Activated naive CD8-positive, alpha-beta T cell treated with anti-CD3 and anti-CD28 coated beads, Interleukin-2, amount 10 ng/mL, durations not matched to agents 7 days and 5 days (primary cell): ENCODE data around the gene SEMA3G. TPM values are rescaled to one million over a fixed set of nuclear protein-coding genes. Genes with fewer than 3 reads are reported as not detected.

Experiments used
- ATAC-seq: fragments of 150-1000 bp; cut with Tn5 transposase; one replicate; pipeline ENCODE4 v1.10.0; 2021; ENCODE audit warnings: low read depth, moderate library complexity
- POLR2A ChIA-PET: fragments of 350-600 bp; sonication (Branson Sonifier 250); formaldehyde crosslinking; loops from one replicate; lab custom pipeline; 2021; ENCODE audit warnings: antibody characterized with exemption; lab: Charles Lee
- DNase-seq: peaks from one replicate; pipeline ENCODE4 v3.0.0; 2021
- H3K27ac Mint-ChIP-seq: one replicate; pipeline ENCODE4 v1.8.0; 2022; ENCODE audit warnings: mild to moderate bottlenecking, mixed read lengths
- H3K27me3 Mint-ChIP-seq: one replicate; pipeline ENCODE4 v1.8.0; 2022; ENCODE audit warnings: mild to moderate bottlenecking, moderate library complexity, mixed read lengths
- H3K36me3 Mint-ChIP-seq: one replicate; pipeline ENCODE4 v1.8.0; 2021; ENCODE audit warnings: mild to moderate bottlenecking, mixed read lengths
- H3K4me1 Mint-ChIP-seq: one replicate; pipeline ENCODE4 v1.8.0; 2021; ENCODE audit warnings: mixed read lengths
- H3K4me3 Mint-ChIP-seq: one replicate; pipeline ENCODE4 v1.8.0; 2022; ENCODE audit warnings: mild to moderate bottlenecking, moderate library complexity, mixed read lengths
- H3K9me3 Mint-ChIP-seq: one replicate; pipeline ENCODE4 v1.8.0; 2021; ENCODE audit warnings: mixed read lengths
- total RNA-seq, 2 experiments: library from RNA; stranded (reverse); gene quantifications; one replicate each; pipeline ENCODE4 v1.2.3, GENCODE V29; 2021

Gene SEMA3G
- total RNA-seq, 2 experiments from 2014 or later = 0.06 to 0.09 TPM

DNA sequence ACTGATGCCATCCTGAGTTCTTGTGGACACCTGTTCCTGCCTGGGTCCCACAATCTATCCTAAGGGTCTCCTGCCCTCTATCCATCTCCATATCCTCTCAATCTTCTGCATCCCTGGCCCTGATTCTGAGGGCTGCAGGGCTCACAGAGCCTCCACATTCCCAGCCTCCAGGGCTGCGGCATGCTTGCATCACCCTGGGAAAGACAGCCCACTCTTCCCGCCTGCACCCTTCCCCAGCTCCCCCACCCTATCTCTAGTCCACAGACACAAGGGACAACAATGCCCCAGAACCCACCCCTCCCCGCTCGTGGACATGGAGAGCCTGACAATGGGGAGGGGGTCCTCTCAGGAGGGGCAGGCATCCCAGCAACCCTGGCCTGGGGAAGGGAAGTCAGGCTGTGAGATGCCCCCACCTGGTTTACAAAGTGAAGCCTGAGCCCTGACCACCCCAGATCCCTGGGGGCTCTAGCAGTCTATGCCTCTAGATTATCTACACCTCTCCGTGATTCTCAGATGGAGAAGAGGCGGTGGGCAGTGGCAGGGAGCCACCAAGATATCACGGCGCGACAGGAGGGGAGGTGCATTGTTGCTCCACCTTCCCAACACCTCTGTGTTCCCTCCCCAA is 10.3 kb downstream of the SEMA3G start:
- Mint-ChIP-seq H3K27ac (no peak overlapping the region), H3K4me3 (no peak overlapping the region), H3K4me1 (no peaks in the 10 kb centered on the region), H3K36me3 (no peaks in the 10 kb centered on the region), H3K27me3 (peaks cover 3% of the 10 kb centered on the region), H3K9me3 (no peaks in the 10 kb centered on the region)
- POLR2A ChIA-PET = no interaction called here
- no peak for DNase-seq
- no peak for ATAC-seq

DNA sequence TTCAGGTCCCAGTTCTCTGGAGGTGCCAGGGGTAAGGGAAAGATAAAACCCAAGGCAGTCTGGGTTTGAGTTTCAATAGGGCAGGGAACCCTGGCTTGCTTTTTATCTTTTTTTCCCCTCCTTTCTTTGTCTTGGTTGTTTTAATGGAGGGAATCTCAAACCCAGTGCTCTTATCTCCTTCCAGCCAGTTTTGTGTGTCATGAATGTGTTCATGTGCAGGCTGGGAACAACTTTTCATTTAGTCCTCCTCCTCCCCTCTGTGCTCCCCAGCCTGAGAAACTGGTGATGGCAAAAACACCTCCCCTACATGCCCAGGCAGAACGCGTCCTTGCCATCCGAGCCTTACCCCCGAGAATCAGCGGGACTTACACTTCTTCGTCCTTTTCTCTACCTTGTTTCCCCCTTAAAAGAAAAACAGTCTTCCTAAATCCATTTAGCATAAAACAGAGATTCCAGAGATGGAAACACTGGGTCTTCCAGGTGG is 10.9 kb downstream of the SEMA3G start:
- ATAC-seq (no peak), DNase-seq (no peak)
- POLR2A ChIA-PET = no interaction called here
- Mint-ChIP-seq H3K9me3 (no peaks in the 10 kb centered on the region), H3K4me1 (no peaks in the 10 kb centered on the region), H3K27me3 (peaks cover 3% of the 10 kb centered on the region), H3K27ac (no peak overlapping the region), H3K4me3 (no peak overlapping the region), H3K36me3 (no peaks in the 10 kb centered on the region)

DNA sequence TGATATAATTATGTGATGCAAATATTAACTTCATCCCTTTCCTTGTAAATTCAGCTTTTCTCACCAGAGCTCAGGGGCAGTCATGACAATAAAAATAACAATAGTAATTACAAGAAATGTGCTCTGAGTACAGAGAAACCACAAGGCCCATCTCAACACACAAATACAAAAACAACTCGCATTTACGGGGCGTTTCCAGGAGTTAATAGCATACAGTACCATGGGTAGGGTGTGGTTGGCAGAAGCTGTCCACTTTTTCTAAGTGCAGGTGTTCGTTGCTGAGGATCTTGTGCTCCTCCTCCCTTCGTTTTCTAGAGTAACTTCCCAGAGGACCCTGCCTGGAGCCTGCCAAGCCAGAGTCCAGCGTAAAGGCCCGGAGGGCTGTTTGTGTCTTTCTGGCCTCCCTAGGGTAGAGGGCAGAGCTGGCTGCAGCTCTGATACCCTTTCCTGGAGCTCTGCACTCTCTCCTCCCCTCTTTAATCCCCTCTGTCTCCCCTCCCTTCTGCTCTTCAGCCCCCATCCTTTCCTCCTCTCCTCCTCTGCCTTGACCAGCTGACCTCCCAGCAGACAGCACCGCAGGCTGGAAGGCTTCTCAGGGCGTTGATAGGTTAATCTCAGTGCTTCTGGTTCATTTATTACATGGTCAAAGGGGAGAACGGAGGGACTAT is 11.4 kb downstream of the SEMA3G start:
- DNase-seq = no peak
- Mint-ChIP-seq H3K36me3 (no peaks in the 10 kb centered on the region), H3K4me1 (no peaks in the 10 kb centered on the region), H3K27me3 (peaks cover 3% of the 10 kb centered on the region), H3K27ac (no peak overlapping the region), H3K4me3 (no peak overlapping the region), H3K9me3 (no peaks in the 10 kb centered on the region)
- no peak for ATAC-seq
- POLR2A ChIA-PET = no interaction called here

DNA sequence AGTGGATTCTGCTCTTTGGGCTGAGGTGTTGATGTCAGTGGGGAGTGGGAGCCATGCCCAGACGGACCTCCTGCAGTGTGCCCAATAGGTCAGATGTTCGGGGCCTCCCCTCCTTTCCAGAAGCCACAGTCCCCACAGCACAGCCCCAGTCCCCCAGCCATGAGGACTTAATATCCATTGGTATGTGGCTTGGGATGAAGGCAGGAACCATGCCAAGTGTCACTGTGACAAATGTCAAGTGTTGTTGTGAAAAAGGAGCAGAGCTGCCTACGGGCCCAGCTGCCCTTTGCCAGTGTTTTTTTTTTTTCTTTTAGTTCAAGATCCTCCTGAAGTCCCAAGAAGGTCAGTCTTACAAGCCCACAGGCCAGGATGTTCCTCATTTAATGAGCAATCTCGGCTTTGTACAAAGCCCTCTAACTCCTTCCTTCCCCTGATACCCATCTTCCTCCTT is 12.2 kb downstream of the SEMA3G start:
- H3K36me3 Mint-ChIP-seq = no peaks in the 10 kb centered on the region
- no peak for DNase-seq
- ATAC-seq = no peak
- H3K27me3 Mint-ChIP-seq = peaks cover 5% of the 10 kb centered on the region
- no peak overlapping the region for H3K27ac Mint-ChIP-seq
- no peak overlapping the region for H3K4me3 Mint-ChIP-seq
- no peaks in the 10 kb centered on the region for H3K9me3 Mint-ChIP-seq
- POLR2A ChIA-PET = interaction anchor here (0.6 kb wide), 1 partner anchor 149 kb away, joined by 4 read pairs; no protein-coding TSS in a partner anchor
- H3K4me1 Mint-ChIP-seq = peaks cover 1% of the 10 kb centered on the region

DNA sequence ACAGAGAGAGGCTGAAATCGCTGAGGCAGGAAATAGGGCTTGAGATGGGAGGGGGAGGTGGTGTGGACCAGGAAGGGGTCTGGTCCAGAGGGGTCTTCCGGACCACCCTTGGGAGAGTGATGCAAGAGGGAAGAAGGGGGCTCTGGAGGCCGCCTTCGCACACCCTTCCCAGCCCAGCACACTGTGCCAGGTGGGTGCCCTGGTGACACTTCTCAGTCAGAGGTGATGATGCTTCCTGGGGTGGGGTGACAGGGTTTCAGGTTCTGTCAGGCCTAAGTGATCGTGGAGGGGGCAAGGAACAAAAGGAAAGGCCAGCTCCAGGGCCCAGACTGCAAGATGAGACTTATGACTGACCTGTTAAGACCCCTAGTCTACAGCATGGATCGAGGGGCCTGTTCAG is 12.7 kb downstream of the SEMA3G start:
- Mint-ChIP-seq H3K27ac (no peak overlapping the region), H3K27me3 (peaks cover 5% of the 10 kb centered on the region), H3K4me1 (peaks cover 1% of the 10 kb centered on the region), H3K4me3 (no peak overlapping the region), H3K36me3 (no peaks in the 10 kb centered on the region), H3K9me3 (no peaks in the 10 kb centered on the region)
- no peak for DNase-seq
- ATAC-seq = no peak
- POLR2A ChIA-PET = interaction anchor here (0.6 kb wide), 1 partner anchor 148 kb away, joined by 4 read pairs; no protein-coding TSS in a partner anchor

DNA sequence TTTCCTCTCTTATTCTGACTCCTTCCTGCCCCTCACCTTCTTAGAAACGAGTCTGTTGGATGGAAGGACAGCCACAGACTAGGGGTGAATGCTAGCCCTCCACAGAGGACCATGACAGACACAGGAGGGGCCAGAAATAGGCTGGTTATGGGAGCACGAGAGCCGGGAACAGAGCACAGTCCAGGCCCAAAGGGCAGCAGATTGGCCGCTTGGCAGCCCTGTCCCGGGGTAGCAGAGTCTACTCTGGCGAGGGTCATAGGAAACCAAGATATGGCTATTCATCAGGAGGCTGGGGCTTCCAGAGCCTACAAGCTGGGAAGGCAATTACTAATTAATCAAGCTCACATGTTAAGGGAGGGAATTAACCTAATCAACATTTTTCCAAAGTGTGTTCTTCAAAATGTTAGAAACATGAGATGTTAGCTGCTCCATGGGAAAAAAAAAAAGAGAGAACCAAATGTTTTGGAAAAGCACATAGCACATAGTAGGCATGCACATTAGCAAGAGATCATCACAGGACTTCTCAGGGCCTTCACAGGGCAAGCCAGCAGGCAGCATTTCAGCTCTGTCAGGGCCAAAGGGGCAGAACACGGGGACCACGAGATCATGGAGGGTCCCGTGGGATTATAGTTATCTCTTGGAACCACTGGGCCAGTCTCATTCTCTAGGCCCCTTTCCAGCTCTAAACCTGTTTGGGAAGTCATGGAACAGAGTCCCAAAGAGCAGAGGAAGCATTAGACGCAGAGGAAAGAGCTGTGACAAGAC is 13.3 kb downstream of the SEMA3G start:
- POLR2A ChIA-PET = interaction anchor here (0.6 to 0.7 kb wide), 3 partner anchors 140 to 377 kb away, joined by 3 to 4 read pairs (median 3); no protein-coding TSS in a partner anchor
- no peaks in the 10 kb centered on the region for H3K9me3 Mint-ChIP-seq
- H3K4me1 Mint-ChIP-seq = peaks cover 1% of the 10 kb centered on the region

DNA sequence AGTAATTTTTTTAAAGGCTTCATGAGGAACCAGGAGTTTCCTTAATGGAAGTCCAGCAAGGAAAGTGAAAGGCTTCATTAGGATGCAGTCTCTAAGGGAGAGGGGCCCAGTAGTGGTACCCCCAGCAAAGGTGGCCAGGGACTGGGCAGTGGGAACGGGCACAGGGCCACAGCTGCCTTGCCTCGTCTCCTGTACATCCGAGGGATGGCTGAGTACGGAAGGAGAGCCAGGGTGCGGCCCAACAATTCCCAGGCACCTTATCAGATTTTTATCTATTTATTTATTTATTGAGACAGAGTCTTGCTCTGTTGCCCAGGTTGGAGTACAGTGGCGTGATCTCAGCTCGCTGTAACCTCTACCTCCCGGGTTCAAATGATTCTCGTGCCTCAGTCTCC is 14.5 kb downstream of the SEMA3G start:
- Mint-ChIP-seq H3K27ac (no peak overlapping the region), H3K36me3 (no peaks in the 10 kb centered on the region), H3K9me3 (no peaks in the 10 kb centered on the region), H3K4me1 (peaks cover 1% of the 10 kb centered on the region), H3K27me3 (peaks cover 7% of the 10 kb centered on the region), H3K4me3 (no peak overlapping the region)
- DNase-seq (no peak), ATAC-seq (no peak)
- POLR2A ChIA-PET = no interaction called here

More for the DNA sequence above, 13.3 kb downstream of the SEMA3G start:
- H3K27me3 Mint-ChIP-seq = peaks cover 5% of the 10 kb centered on the region
- H3K27ac Mint-ChIP-seq = no peak overlapping the region
- ATAC-seq (no peak), DNase-seq (no peak)
- H3K36me3 Mint-ChIP-seq = no peaks in the 10 kb centered on the region
- H3K4me3 Mint-ChIP-seq = no peak overlapping the region

DNA sequence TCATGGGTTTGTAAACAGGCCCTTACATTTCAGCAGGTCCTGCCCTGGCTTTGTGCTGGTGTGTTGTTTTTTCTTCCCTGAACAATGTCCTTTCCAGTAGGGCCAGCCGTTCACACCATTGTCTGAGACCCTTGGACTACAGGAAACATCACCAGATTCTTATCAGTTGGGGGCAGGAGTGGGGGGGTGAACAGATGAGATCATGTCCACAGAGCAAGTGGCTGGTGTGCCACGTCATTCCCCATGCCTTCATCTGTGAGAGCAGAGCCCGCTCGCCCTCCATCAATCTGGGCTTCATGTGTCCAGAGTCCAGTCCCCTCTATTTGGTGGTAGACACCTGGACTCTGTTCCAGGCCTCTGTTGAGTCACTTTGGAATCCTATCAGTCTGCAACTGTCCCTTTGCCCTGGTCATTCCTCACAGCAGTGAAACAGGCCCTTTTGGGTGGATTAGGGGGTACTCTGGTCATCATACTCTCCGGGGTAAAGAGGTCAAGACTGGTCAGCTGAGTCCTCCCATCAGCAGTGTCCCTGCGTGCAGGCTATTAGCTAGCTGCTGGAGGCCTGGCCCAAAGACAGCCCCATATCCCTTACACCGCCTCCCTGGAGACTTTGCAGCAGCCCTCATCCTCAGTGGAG is 15.0 kb downstream of the SEMA3G start:
- POLR2A ChIA-PET = no interaction called here
- DNase-seq (no peak), ATAC-seq (no peak)
- Mint-ChIP-seq H3K4me3 (no peak overlapping the region), H3K4me1 (peaks cover 1% of the 10 kb centered on the region), H3K27me3 (peaks cover 8% of the 10 kb centered on the region), H3K27ac (no peak overlapping the region), H3K36me3 (no peaks in the 10 kb centered on the region), H3K9me3 (no peaks in the 10 kb centered on the region)

DNA sequence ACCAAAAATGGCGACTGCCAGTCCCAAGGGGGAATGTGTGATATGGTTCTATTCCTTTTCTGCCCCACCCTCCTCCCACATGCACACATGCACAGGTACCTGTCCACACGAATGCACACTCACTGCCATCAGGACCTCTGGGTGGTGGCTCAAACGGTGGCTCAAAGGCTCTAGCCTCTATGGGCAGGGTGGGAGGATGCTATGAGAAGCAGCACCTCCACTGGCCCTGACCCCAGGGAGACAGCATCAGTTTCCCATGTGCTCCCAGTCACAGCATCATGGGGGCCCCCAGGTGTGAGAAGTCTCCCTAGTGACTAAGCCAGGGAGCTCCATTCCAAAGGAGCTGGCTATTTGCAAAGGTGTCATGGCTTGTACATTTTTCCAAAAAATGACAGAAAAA is 15.9 kb downstream of the SEMA3G start:
- Mint-ChIP-seq H3K9me3 (no peaks in the 10 kb centered on the region), H3K4me1 (peaks cover 1% of the 10 kb centered on the region), H3K36me3 (no peaks in the 10 kb centered on the region), H3K4me3 (no peak overlapping the region), H3K27ac (no peak overlapping the region), H3K27me3 (peaks cover 6% of the 10 kb centered on the region)
- no peak for ATAC-seq
- POLR2A ChIA-PET = no interaction called here
- no peak for DNase-seq

DNA sequence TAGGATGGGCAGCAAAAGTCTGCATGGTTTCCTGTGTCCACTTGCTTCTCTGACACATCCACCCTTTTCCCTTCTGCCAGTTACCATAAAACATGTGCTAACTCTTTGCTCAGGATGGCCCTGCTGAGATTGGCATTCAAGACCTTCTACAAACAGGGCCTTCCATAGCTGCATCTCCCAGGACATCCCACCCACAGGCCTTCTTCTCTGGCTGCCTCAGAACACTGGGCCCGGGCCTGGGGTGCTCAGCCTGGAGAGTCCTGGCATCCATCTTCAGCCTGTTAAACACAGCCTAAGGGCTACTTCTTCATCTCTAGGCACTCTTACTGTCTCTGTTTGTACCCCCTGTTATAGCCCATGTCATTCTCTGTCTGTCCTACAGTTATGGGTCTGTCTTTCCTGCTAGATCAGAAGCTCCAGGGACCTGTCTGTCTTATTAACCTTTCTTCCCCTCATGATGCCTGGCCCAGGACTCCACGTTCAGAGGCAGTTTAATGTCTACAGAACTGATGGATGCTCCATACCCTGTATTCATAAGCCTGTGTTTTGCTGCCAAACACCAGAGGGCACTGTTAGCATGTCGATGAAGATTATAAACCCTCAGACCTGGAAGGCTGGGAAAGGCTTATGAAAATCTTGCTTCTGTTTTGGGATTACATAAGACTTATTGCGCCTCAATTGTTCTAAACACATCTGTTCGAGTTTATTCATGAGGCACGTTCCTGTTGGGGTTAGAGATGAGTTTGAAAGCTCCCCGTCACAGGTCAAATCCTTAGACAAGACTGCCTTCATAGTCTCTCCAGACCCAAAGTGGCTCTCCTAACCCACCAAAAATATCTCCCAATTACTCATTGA is 16.5 kb downstream of the SEMA3G start:
- H3K27me3 Mint-ChIP-seq = peaks cover 6% of the 10 kb centered on the region
- no peak overlapping the region for H3K4me3 Mint-ChIP-seq
- POLR2A ChIA-PET = interaction anchor here (1.1 kb wide), 1 partner anchor 16 kb away, joined by 4 read pairs; no protein-coding TSS in a partner anchor
- no peaks in the 10 kb centered on the region for H3K36me3 Mint-ChIP-seq
- ATAC-seq (peak; percentile 62), DNase-seq (no peak)
- no peak overlapping the region for H3K27ac Mint-ChIP-seq
- no peaks in the 10 kb centered on the region for H3K9me3 Mint-ChIP-seq
- H3K4me1 Mint-ChIP-seq = peaks cover 1% of the 10 kb centered on the region

DNA sequence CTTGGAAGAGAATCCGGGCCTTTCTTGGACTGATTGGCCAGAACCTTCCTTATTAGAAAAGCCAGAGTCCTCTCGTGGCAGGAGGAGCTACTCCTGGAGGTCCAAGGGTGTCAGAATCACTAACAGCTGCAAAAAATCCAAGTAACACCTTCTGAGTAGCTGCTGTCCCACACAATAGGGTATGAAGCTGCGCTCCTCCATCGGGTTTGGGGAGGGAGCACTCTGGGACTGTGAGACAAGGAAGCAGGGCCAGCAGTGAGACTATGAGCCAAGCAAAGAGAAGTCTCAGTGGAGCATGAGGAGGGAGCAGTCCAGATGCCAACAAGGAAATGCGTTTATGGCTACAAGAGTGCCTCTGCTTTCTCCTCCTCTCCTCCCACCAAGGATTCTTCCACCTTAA is 21.7 kb downstream of the SEMA3G start:
- H3K9me3 Mint-ChIP-seq = no peaks in the 10 kb centered on the region
- H3K4me1 Mint-ChIP-seq = no peaks in the 10 kb centered on the region
- DNase-seq = no peak
- no peak for ATAC-seq
- no peak overlapping the region for H3K27ac Mint-ChIP-seq
- no peaks in the 10 kb centered on the region for H3K36me3 Mint-ChIP-seq
- no peak overlapping the region for H3K4me3 Mint-ChIP-seq
- H3K27me3 Mint-ChIP-seq = peaks cover 3% of the 10 kb centered on the region
- POLR2A ChIA-PET = interaction anchor here (1.0 kb wide), 1 partner anchor 11 kb away, joined by 4 read pairs; no protein-coding TSS in a partner anchor

DNA sequence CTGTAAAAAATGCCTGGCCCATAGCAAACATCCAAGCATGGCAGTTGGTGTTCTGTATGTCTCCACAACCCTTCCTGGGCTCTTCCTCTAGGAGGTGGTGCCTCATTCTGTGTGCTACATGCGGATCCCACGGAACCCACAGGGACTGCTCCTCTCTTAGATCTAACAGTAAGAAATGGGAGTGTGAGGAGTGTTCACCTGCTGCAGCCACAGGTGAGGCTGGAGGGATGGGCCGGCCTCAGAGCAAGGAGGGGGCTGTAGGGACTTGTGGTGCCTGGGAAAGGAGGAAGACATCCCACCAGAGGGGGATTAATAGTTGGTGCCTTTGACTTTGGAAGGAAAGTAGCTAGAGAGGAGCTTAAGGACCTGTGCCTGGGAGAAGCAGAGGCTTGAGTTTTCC is 22.2 kb downstream of the SEMA3G start:
- Mint-ChIP-seq H3K9me3 (no peaks in the 10 kb centered on the region), H3K4me3 (no peak overlapping the region), H3K4me1 (no peaks in the 10 kb centered on the region), H3K27ac (no peak overlapping the region), H3K36me3 (no peaks in the 10 kb centered on the region), H3K27me3 (peaks cover 3% of the 10 kb centered on the region)
- ATAC-seq (no peak), DNase-seq (no peak)
- POLR2A ChIA-PET = interaction anchor here (1.0 kb wide), 1 partner anchor 11 kb away, joined by 4 read pairs; no protein-coding TSS in a partner anchor
